IPS DF 6.9 (cell line): ENCODE measurements around the gene SYCP2L.
"Not testable (repeated sequence)": the region's sequence is repeated elsewhere in the genome, so short reads cannot be mapped to it uniquely, and the experiment has no call there.

ENCODE experiments used
- DNase-seq: peaks from one replicate; pipeline ENCODE4 v3.0.0-alpha.2; 2013; ENCODE audit warnings: low read depth, low spot score
- H3K27ac ChIP-seq: one replicate; pipeline ENCODE4 v1.5.1; 2013; ENCODE audit warnings: low read length, control low read depth
- H3K27me3 ChIP-seq: 2 replicates; pipeline ENCODE4 v1.6.1; 2013; ENCODE audit warnings: mild to moderate bottlenecking, low read length; ENCODE audit not compliant: control insufficient read depth, insufficient read depth
- H3K36me3 ChIP-seq: 2 replicates; pipeline ENCODE4 v1.6.1; 2013; ENCODE audit warnings: low read length; ENCODE audit not compliant: control insufficient read depth, insufficient read depth
- H3K4me1 ChIP-seq: 2 replicates; pipeline ENCODE4 v1.6.1; 2013; ENCODE audit warnings: low read length; ENCODE audit not compliant: control insufficient read depth, insufficient read depth
- H3K4me3 ChIP-seq: 2 replicates; pipeline ENCODE4 v1.5.1; 2013; ENCODE audit warnings: mild to moderate bottlenecking, low read length
- H3K9me3 ChIP-seq: 2 replicates; pipeline ENCODE4 v1.6.1; 2013; ENCODE audit warnings: low read length, inconsistent platforms; ENCODE audit not compliant: control insufficient read depth, insufficient read depth
- WGBS: extraction: QIAGEN DNeasy Blood & Tissue Kit; methylation state at CpG from one replicate; pipeline ENCODE4 v1.1.7; 2013; ENCODE audit warnings: mixed read lengths, missing lambda C conversion rate; ENCODE audit not compliant: insufficient read length, insufficient coverage; 5-methylcytosine and 5-hydroxymethylcytosine counted together

The SYCP2L gene

DNA sequence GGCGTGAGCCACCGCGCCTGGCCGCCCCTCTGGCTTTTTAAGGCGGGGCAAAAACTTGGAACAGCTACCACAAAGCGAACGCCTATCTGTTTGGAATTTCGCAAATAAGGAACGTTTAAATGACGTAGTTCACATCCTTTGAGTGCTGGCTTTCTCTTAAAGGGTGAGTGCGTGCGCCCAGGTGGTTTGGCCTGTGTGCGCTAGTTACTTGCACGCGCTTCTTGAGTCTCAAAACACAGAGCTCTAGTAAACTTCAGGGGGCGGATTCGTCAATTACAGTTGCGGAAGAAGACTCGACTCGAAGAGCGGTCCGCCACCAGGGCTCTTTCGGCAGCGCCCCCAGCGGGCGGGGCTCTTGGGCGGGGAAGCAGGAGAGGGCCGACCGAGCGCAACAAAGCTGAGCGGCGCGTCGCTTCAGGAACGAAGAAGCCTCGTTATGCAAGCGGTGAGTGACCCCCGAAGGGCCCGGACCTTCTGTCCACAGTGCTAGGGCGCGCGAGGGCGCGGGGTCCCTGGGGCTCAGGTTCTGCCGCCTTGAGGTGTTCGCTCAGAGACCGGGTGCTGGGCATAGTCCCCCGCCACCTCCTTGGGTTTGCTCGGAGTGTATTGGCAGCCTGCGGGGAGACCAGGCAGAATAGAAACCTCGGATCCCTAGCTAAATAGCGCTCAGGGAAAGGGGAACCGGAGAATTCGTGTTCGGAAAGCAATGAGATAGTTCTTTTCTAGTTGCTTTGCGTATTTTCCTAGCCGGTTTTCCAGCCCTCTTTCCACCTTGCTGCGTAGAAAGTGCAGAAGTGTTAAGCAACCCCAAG is at the start of gene SYCP2L:
Gene SYCP2L, plus strand, starts transcription at position 362 of the 812 bp plus-strand sequence. Its CDS starts 75 bp downstream, at position 437.
- no peaks in the 10 kb centered on the region for H3K36me3 ChIP-seq
- peaks cover 21% of the 10 kb centered on the region; the same call in 1 of the 2 replicates for H3K27me3 ChIP-seq
- H3K9me3 ChIP-seq, result no peaks in the 10 kb centered on the region
- H3K4me3 ChIP-seq, result peak within 1 kb of the TSS; percentile 70; the same call in 1 of the 2 replicates
- no peaks in the 10 kb centered on the region; the same call in 1 of the 2 replicates for H3K4me1 ChIP-seq
- no CpG with 5 or more reads among the region's 58 CpGs for WGBS
- DNase-seq, result no peak
- no peak within 1 kb of the TSS for H3K27ac ChIP-seq

DNA sequence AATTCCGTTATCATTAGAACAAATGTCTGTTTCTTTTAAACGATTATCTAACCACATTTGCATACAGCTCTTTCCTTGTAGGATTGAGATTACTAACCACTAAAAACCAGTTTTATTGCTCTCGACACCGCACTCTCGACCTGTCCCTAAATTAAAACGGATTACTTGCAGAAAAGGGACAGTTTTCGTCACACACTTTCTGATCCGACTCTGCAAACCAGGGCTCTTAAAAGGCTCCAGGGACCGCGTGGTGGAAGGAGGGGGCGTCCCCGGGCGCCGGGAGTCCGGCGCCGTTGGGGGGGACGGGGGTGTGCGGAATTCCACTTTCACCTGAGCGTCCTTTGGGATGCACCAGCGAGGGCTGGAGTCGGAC is 49.2 kb upstream of the SYCP2L start:
- H3K27ac ChIP-seq, result no peak overlapping the region
- H3K27me3 ChIP-seq, result no peaks in the 10 kb centered on the region
- no peaks in the 10 kb centered on the region for H3K36me3 ChIP-seq
- no CpG with 5 or more reads among the region's 22 CpGs for WGBS
- DNase-seq, result no peak
- H3K4me1 ChIP-seq, result no peaks in the 10 kb centered on the region
- peak overlapping the region; percentile 80; the same call in 1 of the 2 replicates for H3K4me3 ChIP-seq
- H3K9me3 ChIP-seq, result no peaks in the 10 kb centered on the region

- peak within 1 kb of the TSS; percentile 80; the same call in 1 of the 2 replicates for H3K4me3 ChIP-seq
- no peaks in the 10 kb centered on the region for H3K36me3 ChIP-seq
- peak; percentile 75 for DNase-seq
- no peaks in the 10 kb centered on the region for H3K27me3 ChIP-seq
- H3K27ac ChIP-seq, result no peak within 1 kb of the TSS
- WGBS, result no CpG with 5 or more reads among the region's 53 CpGs
- H3K4me1 ChIP-seq, result no peaks in the 10 kb centered on the region
- H3K9me3 ChIP-seq, result no peaks in the 10 kb centered on the region
Observed at GRCh38 chr6:10837995-10838793, 48.7 kb upstream of the SYCP2L start, which contains the start of gene MAK. Gene MAK, minus strand, starts transcription at chr6:10838539. Its CDS starts 7,891 bp downstream, at chr6:10830648.

- Histone ChIP-seq H3K4me3 (no peak overlapping the region; the same call in 1 of the 2 replicates), H3K36me3 (no peaks in the 10 kb centered on the region), H3K4me1 (no peaks in the 10 kb centered on the region), H3K9me3 (no peaks in the 10 kb centered on the region), H3K27ac (no peak overlapping the region), H3K27me3 (no peaks in the 10 kb centered on the region)
- DNase-seq, result no peak
- no CpG with 5 or more reads among the region's 8 CpGs for WGBS
Observed at GRCh38 chr6:10838794-10839333, 48.0 kb upstream of the SYCP2L start.

- Histone ChIP-seq H3K36me3 (no peaks in the 10 kb centered on the region), H3K4me1 (no peaks in the 10 kb centered on the region), H3K27me3 (no peaks in the 10 kb centered on the region), H3K9me3 (no peaks in the 10 kb centered on the region), H3K4me3 (no peak overlapping the region), H3K27ac (no peak overlapping the region)
- no peak for DNase-seq
Observed at GRCh38 chr6:10843554-10843953, 43.3 kb upstream of the SYCP2L start.

GRCh38 chr6:10847684-10848083 is 39.2 kb upstream of the SYCP2L start:
- Histone ChIP-seq H3K27ac (no peak overlapping the region), H3K36me3 (no peaks in the 10 kb centered on the region), H3K4me3 (no peak overlapping the region), H3K9me3 (no peaks in the 10 kb centered on the region), H3K27me3 (no peaks in the 10 kb centered on the region), H3K4me1 (no peaks in the 10 kb centered on the region)
- no CpG with 5 or more reads among the region's 3 CpGs for WGBS
- no peak for DNase-seq

- no CpG with 5 or more reads among the region's 4 CpGs for WGBS
- no peak overlapping the region for H3K27ac ChIP-seq
- no peaks in the 10 kb centered on the region for H3K4me1 ChIP-seq
- H3K36me3 ChIP-seq, result no peaks in the 10 kb centered on the region
- H3K27me3 ChIP-seq, result no peaks in the 10 kb centered on the region
- no peak overlapping the region for H3K4me3 ChIP-seq
- H3K9me3 ChIP-seq, result no peaks in the 10 kb centered on the region
- no peak for DNase-seq
Observed at GRCh38 chr6:10849901-10850300, 37.0 kb upstream of the SYCP2L start.

DNA sequence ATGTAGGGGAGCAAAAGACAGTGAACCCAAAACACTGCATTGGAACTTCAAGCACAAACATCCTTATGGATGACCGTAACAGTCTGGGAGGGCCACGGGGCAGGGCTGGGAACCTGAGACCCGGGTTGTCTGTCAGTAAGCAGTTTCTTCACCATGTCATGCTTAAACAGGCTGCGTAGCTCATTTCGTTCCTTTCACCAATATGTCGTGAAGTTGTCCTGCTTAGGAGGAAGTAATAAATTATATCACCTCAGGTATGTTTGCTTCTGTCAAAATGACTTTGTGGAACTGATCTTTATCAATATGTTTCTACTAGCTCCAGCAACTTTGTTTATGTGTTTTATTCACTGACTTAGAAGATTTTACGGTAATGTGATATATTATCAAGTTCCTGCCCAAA is 36.1 kb upstream of the SYCP2L start:
- Histone ChIP-seq H3K36me3 (no peaks in the 10 kb centered on the region), H3K27ac (no peak overlapping the region), H3K9me3 (no peaks in the 10 kb centered on the region), H3K4me3 (no peak overlapping the region), H3K4me1 (no peaks in the 10 kb centered on the region), H3K27me3 (no peaks in the 10 kb centered on the region)
- no peak for DNase-seq
- no CpG with 5 or more reads among the region's 7 CpGs for WGBS

GRCh38 chr6:10852361-10852960 is 34.4 kb upstream of the SYCP2L start:
- DNase-seq, result no peak
- no peak overlapping the region for H3K27ac ChIP-seq
- WGBS, result no CpG with 5 or more reads among the region's 11 CpGs
- no peaks in the 10 kb centered on the region for H3K4me1 ChIP-seq
- no peaks in the 10 kb centered on the region for H3K27me3 ChIP-seq
- no peaks in the 10 kb centered on the region for H3K9me3 ChIP-seq
- no peak overlapping the region for H3K4me3 ChIP-seq
- no peaks in the 10 kb centered on the region for H3K36me3 ChIP-seq

- not testable (repeated sequence) for H3K9me3 ChIP-seq, H3K4me1 ChIP-seq, H3K4me3 ChIP-seq, H3K27me3 ChIP-seq, DNase-seq, H3K36me3 ChIP-seq, H3K27ac ChIP-seq
- no CpG with 5 or more reads among the region's 6 CpGs for WGBS
Observed at GRCh38 chr6:10853849-10854300, 33.0 kb upstream of the SYCP2L start.
